DOHH2 (cell line): ENCODE data around the gene PIK3CG.

ENCODE experiments used
- H3F3A ChIP-seq: fragments of 200-600 bp; sonication (generic), shearing (Covaris generic); 2 replicates; pipeline ENCODE4 v1.6.0; 2016; ENCODE audit warnings: antibody characterized with exemption, mild to moderate bottlenecking; ENCODE audit not compliant: control insufficient read depth, insufficient read depth
- H3K27ac ChIP-seq: fragments of 200-600 bp; sonication (generic); 2 replicates; pipeline ENCODE4 v1.5.1; 2014; ENCODE audit warnings: low read depth, mild to moderate bottlenecking, low read length, moderate library complexity
- H3K27me3 ChIP-seq: fragments of 200-600 bp; sonication (generic); 2 replicates; pipeline ENCODE4 v1.6.1; 2014; ENCODE audit warnings: mild to moderate bottlenecking, low read length, mixed read lengths; ENCODE audit not compliant: control insufficient read depth
- H3K36me3 ChIP-seq: fragments of 200-600 bp; sonication (generic); 2 replicates; pipeline ENCODE4 v1.6.1; 2014; ENCODE audit warnings: mild to moderate bottlenecking, low read length, moderate library complexity, mixed read lengths; ENCODE audit not compliant: control insufficient read depth
- H3K4me1 ChIP-seq: fragments of 200-600 bp; sonication (generic); 2 replicates; pipeline ENCODE4 v1.6.1; 2014; ENCODE audit warnings: mild to moderate bottlenecking, low read length, mixed read lengths; ENCODE audit not compliant: control insufficient read depth
- H3K4me2 ChIP-seq: fragments of 200-600 bp; sonication (generic); 2 replicates; pipeline ENCODE4 v1.6.0; 2014; ENCODE audit warnings: mild to moderate bottlenecking, low read length, moderate library complexity
- H3K4me3 ChIP-seq: fragments of 200-600 bp; sonication (generic); 2 replicates; pipeline ENCODE4 v1.5.1; 2014; ENCODE audit warnings: mild to moderate bottlenecking, low read length, mixed read lengths
- H3K79me2 ChIP-seq: fragments of 200-600 bp; sonication (generic); 2 replicates; pipeline ENCODE4 v1.6.1; 2014; ENCODE audit warnings: mild to moderate bottlenecking, low read length, mixed read lengths; ENCODE audit not compliant: control insufficient read depth
- H3K9me2 ChIP-seq: fragments of 200-600 bp; sonication (generic); replicated peaks from 2 replicates; pipeline ENCODE4 v1.6.1; 2014; ENCODE audit warnings: mild to moderate bottlenecking, low read length, mixed read lengths; ENCODE audit not compliant: control insufficient read depth
- H3K9me3 ChIP-seq: fragments of 200-600 bp; sonication (generic); 2 replicates; pipeline ENCODE4 v1.6.1; 2014; ENCODE audit warnings: antibody characterized with exemption, low read length, mixed read lengths; ENCODE audit not compliant: control insufficient read depth, insufficient read depth
- H4K20me1 ChIP-seq: fragments of 200-600 bp; sonication (generic); 2 replicates; pipeline ENCODE4 v1.6.0; 2014; ENCODE audit warnings: low read depth, mild to moderate bottlenecking, antibody characterized with exemption, low read length, moderate library complexity; ENCODE audit not compliant: control insufficient read depth, insufficient read depth
- CTCF ChIP-seq: fragments of 200-600 bp; sonication (generic); IDR thresholded peaks from one replicate; pipeline ENCODE4 v1.5.1; 2014; ENCODE audit warnings: antibody characterized with exemption, mild to moderate bottlenecking, low read depth, low read length; ENCODE audit not compliant: poor library complexity, severe bottlenecking
- EZH2phosphoT487 ChIP-seq: fragments of 200-600 bp; sonication (generic); IDR thresholded peaks from 2 replicates; pipeline ENCODE4 v1.6.1; 2017; ENCODE audit warnings: borderline replicate concordance, mild to moderate bottlenecking, antibody characterized with exemption, low read length, moderate library complexity, mixed read lengths

The PIK3CG gene

GRCh38 chr7:106914018-106914607 lies 49.0 kb downstream of the PIK3CG start:
- H3F3A ChIP-seq: no peaks in the 10 kb centered on the region
- TF ChIP-seq CTCF: no peak
- no peak for TF ChIP-seq EZH2phosphoT487
- no peaks in the 10 kb centered on the region for H3K9me2 ChIP-seq
- no peak overlapping the region for H3K4me2 ChIP-seq
- H3K27me3 ChIP-seq: no peaks in the 10 kb centered on the region
- H3K4me3 ChIP-seq: no peak overlapping the region
- H3K4me1 ChIP-seq: no peaks in the 10 kb centered on the region
- no peaks in the 10 kb centered on the region for H3K79me2 ChIP-seq
- no peak overlapping the region for H3K27ac ChIP-seq
- no peaks in the 10 kb centered on the region for H3K36me3 ChIP-seq
- H4K20me1 ChIP-seq: no peaks in the 10 kb centered on the region
- no peaks in the 10 kb centered on the region for H3K9me3 ChIP-seq

GRCh38 chr7:106915407-106915806 lies 50.3 kb downstream of the PIK3CG start:
- TF ChIP-seq CTCF (no peak), EZH2phosphoT487 (no peak)
- Histone ChIP-seq H3K4me2 (no peak overlapping the region), H3K9me3 (no peaks in the 10 kb centered on the region)

GRCh38 chr7:106915873-106916272 lies 50.8 kb downstream of the PIK3CG start:
- H3K27ac ChIP-seq: no peak overlapping the region
- no peak for TF ChIP-seq EZH2phosphoT487
- H3K4me1 ChIP-seq: no peaks in the 10 kb centered on the region
- no peak overlapping the region for H3K4me2 ChIP-seq
- H3K9me2 ChIP-seq: no peaks in the 10 kb centered on the region
- no peaks in the 10 kb centered on the region for H3K27me3 ChIP-seq
- H3K4me3 ChIP-seq: no peak overlapping the region
- no peaks in the 10 kb centered on the region for H3K9me3 ChIP-seq
- no peaks in the 10 kb centered on the region for H3K36me3 ChIP-seq
- H4K20me1 ChIP-seq: no peaks in the 10 kb centered on the region
- H3K79me2 ChIP-seq: no peaks in the 10 kb centered on the region
- H3F3A ChIP-seq: no peaks in the 10 kb centered on the region

More at GRCh38 chr7:106915407-106915806, 50.3 kb downstream of the PIK3CG start:
- no peak overlapping the region for H3K4me3 ChIP-seq
- no peaks in the 10 kb centered on the region for H3K36me3 ChIP-seq
- H3K79me2 ChIP-seq: no peaks in the 10 kb centered on the region
- no peaks in the 10 kb centered on the region for H4K20me1 ChIP-seq
- H3K4me1 ChIP-seq: no peaks in the 10 kb centered on the region
- H3K9me2 ChIP-seq: no peaks in the 10 kb centered on the region
- H3F3A ChIP-seq: no peaks in the 10 kb centered on the region
- H3K27me3 ChIP-seq: no peaks in the 10 kb centered on the region
- H3K27ac ChIP-seq: no peak overlapping the region

- Histone ChIP-seq H3K9me3 (no peaks in the 10 kb centered on the region), H3F3A (no peaks in the 10 kb centered on the region), H4K20me1 (no peaks in the 10 kb centered on the region), H3K4me3 (no peak overlapping the region), H3K27me3 (no peaks in the 10 kb centered on the region), H3K4me1 (no peaks in the 10 kb centered on the region), H3K79me2 (no peaks in the 10 kb centered on the region), H3K27ac (no peak overlapping the region), H3K9me2 (no peaks in the 10 kb centered on the region), H3K4me2 (no peak overlapping the region), H3K36me3 (no peaks in the 10 kb centered on the region)
- TF ChIP-seq EZH2phosphoT487 (no peak), CTCF (no peak)
Observed at GRCh38 chr7:106916679-106917078, 51.6 kb downstream of the PIK3CG start.
